HG03139 (cell line): ENCODE results near the gene RFX1.

Experiments used
- ATAC-seq: cut with Tn5 transposase; IDR thresholded peaks from one replicate; pipeline ENCODE4 v1.9.1; 2021; ENCODE audit not compliant: unreplicated experiment

The RFX1 gene

GRCh38 chr19:13961826-13962698 is 44.1 kb downstream of the RFX1 start:
- no peak for ATAC-seq

DNA sequence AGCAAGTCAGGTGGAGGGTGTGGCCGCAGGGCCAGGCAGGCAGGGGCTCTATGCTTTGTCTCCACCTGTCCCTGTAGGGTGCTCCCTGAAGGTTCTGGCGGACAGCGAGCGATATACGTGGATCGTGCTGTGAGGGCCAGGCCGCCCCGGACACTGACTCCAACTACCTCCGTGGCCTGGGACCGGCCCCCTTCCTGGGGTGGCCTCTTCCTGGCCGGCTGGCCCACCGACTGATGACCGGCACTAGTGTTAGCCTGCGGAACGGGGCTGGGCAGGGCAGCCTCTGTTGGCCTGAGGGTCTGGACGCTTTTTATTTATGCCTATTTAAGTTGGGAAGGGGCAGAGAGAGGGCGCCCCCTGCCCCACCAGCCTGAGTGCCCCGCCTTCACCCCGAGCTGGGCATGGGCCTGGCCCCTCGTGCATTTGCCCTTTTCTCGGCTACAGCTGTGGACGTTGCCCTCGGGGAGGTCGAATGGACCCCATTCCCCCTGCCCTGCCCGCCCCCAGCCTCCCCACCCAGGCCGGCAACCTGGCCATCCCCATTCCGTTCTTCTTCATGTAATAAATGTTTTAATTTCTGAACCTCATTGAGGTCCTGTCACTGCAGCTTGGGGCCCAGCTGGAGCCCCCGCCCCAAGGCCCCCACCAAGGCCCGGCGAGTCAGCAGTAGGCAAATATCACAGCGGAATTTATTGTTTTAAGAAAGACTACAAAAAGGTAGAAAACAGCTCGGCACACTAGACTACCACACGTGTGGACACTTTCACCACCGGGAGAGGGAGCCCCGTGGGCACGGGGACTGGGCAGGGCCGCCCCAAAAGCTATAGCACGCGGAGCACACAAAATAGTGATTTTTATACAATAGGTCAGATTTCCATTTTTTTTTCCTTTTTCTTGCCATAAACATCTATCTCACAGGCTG is 45.0 kb downstream of the RFX1 start:
- no peak for ATAC-seq

GRCh38 chr19:13959962-13960862 is 45.9 kb downstream of the RFX1 start:
- no peak for ATAC-seq

DNA sequence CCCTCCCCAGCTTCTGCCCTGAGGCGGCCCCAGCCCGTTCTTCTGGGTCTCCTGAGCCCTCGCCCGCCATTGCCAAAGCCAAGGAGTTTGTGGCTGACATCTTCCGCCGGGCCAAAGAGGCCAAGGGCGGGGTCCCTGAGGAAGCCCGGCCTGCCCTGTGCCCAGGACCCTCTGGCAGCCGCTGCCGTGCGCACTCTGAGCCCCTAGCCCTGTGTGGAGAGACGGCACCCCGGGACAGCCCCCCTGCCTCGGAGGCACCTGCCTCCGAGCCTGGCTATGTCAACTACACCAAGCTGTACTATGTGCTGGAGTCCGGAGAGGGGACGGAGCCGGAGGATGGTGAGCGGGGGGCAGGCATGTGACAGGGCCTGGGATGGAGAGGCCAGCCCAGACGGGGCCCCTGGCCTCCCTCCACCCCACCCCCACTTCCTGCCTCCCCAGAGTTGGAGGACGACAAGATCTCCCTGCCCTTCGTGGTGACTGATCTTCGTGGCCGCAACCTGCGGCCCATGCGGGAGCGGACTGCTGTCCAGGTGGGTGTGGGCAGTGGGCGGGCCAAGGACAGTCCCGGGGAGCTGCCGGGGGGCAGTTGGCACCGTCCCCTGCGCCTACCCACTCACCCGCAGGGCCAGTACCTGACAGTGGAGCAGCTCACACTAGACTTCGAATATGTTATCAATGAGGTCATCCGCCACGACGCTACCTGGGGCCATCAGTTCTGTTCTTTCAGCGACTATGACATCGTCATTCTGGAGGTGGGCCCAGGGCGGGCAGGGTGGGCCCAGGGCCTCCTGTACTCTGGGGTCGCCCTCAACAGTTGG is 46.8 kb downstream of the RFX1 start:
- no peak for ATAC-seq

- ATAC-seq: no peak
These were observed 48.1 kb downstream of the RFX1 start for GRCh38 chr19:13958043-13958442.

DNA sequence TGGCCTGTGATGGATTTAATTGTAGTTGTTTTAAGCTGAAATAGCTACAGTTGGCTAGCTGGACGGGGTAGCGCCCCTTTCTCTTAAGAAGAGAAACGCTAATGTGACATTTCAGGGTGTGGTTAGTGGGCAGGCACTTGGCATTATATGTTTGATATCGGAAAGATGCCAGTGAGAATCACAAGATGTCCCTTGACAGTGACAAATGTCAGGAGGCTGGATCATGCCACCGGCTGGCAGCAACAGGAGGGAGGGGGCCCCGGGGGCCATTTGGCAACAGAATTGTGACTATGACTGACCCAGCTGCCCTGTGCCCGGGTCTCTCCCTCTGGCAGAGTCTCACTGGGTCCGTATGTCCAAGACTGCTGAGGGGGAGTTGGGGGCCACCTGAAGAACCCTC is 49.1 kb downstream of the RFX1 start:
- no peak for ATAC-seq

- no peak for ATAC-seq
These were observed 49.8 kb downstream of the RFX1 start for GRCh38 chr19:13956365-13956744.

- ATAC-seq: no peak
These were observed 50.3 kb downstream of the RFX1 start for GRCh38 chr19:13955662-13956364.

GRCh38 chr19:13954185-13954584 is 51.9 kb downstream of the RFX1 start:
- ATAC-seq: no peak

- no peak for ATAC-seq
These were observed 53.1 kb downstream of the RFX1 start for GRCh38 chr19:13952931-13953531.

DNA sequence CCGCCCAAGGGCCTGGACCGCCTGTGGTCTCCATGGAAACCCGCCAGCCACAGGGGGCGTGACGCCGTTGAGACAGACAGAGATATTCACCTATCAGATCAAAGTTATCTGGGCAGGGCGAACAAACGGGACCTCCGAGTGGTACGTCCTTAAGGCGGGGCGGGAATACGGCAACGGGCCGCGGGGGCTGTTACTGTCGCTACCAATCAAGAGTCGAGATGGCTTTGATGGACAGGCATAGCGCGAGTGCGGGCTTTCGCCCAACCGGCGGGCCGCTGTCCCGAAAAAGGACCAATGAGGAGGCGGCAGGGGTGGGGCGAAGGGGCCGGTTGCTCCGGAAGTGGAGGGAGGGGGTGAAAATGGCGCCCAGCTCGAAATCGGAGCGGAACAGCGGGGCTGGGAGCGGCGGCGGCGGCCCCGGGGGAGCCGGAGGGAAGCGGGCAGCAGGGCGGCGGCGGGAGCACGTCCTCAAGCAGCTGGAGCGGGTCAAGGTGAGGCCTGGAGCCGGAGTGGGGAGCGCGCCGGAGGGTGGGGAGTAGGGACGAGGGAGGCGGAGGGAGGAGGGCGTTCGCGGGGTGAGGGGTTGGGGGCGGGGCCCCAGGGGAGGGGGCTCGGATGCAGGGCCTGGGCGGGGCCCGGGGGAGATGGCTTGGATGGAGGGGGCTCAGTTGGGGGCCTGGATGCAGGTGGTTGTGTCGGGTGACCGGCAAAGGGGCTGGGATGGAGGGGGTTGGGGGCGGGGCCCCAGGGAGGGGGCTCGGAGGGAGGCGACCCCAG is 53.8 kb downstream of the RFX1 start, which contains the start of gene DCAF15:
DCAF15 (plus strand) TSS at position 356 of the 777 bp plus-strand sequence; CDS start at position 360, 4 bp downstream.
- peak; percentile 93 for ATAC-seq

DNA sequence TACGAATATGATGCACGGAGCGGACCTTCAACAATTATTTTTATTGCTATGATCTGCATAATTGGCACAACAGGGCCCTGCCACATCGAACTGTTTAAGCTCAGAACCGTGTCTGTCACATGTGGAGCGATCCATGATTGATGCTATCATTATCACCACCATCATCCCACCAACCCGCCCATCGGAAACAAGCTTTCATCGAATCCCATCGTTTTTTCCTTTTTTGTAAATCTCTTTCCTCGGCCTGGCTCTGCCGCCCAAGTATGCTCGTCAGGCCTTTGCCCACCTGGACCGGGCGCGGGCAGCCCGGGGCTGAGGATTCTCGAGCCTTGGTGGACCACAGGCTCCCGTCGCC is 54.3 kb downstream of the RFX1 start:
- ATAC-seq: no peak

GRCh38 chr19:13951043-13951442 is 55.1 kb downstream of the RFX1 start:
- no peak for ATAC-seq

- no peak for ATAC-seq
These were observed 59.7 kb downstream of the RFX1 start for GRCh38 chr19:13946414-13946813.

DNA sequence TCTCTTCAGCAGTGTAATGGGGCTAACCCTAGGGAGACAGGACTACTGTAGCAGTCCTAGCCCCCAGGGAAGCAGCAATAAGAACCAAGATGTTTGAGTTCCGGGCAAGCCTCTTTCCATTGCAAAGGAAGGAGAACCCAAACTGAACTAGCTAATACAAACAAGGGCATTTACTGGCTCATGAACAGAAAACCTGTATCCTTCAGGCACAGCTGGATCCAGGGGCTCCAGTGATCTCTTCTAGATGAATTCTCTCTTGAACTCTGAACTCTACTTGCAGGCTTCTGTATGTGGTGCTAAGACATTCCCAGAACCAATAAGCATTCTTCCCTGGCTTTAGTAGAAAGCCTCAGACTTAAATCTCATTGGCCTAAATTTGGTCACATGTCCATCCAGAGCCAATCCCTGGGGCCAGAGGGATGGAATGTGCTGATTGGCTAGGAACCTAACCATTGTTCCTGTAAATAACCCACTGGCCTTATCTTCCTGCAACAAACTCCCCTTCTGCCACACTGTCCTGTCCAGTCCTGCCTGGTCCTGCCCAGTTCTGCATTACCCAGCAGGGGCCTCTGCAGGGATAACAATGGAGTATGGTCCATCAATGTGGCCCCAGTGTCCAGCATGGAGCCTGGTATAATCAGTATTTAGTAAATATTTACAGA is 64.0 kb downstream of the RFX1 start:
- ATAC-seq: no peak

GRCh38 chr19:13938301-13939064 is 67.6 kb downstream of the RFX1 start, which contains the start of gene PODNL1:
Gene PODNL1 (minus strand): TSS chr19:13938417. CDS start chr19:13938181, 236 bp downstream.
- ATAC-seq: no peak
